HG02981 (cell line): Measurements from ENCODE around the gene PARD3.
"Not testable (repeated sequence)": the region's sequence is repeated elsewhere in the genome, so short reads cannot be mapped to it uniquely, and the experiment has no call there.

ENCODE experiments used
- ATAC-seq: cut with Tn5 transposase; IDR thresholded peaks from one replicate; pipeline ENCODE4 v1.9.1; 2021; ENCODE audit warnings: mild to moderate bottlenecking, moderate library complexity; ENCODE audit not compliant: unreplicated experiment

Gene PARD3

GRCh38 chr10:34437906-34438305, 377.2 kb downstream of the PARD3 start:
- ATAC-seq = no peak

- ATAC-seq = no peak
These were observed 380.9 kb downstream of the PARD3 start for GRCh38 chr10:34434119-34434594.

GRCh38 chr10:34433241-34434076, 381.6 kb downstream of the PARD3 start:
- no peak for ATAC-seq

- ATAC-seq = no peak
These were observed 382.5 kb downstream of the PARD3 start for GRCh38 chr10:34432589-34432988.

- ATAC-seq = no peak
These were observed 384.4 kb downstream of the PARD3 start for GRCh38 chr10:34430685-34431084.

GRCh38 chr10:34428501-34428900, 386.6 kb downstream of the PARD3 start:
- ATAC-seq = no peak

- no peak for ATAC-seq
These were observed 387.2 kb downstream of the PARD3 start for GRCh38 chr10:34427911-34428216.

- ATAC-seq = not testable (repeated sequence)
These were observed 387.8 kb downstream of the PARD3 start for GRCh38 chr10:34427158-34427910.

- not testable (repeated sequence) for ATAC-seq
These were observed 388.4 kb downstream of the PARD3 start for GRCh38 chr10:34426538-34427157.

GRCh38 chr10:34426041-34426440, 389.1 kb downstream of the PARD3 start:
- ATAC-seq = no peak

GRCh38 chr10:34423673-34424625, 391.1 kb downstream of the PARD3 start:
- ATAC-seq = no peak

- no peak for ATAC-seq
These were observed 394.3 kb downstream of the PARD3 start for GRCh38 chr10:34420795-34421194.

GRCh38 chr10:34420273-34420672, 394.8 kb downstream of the PARD3 start:
- ATAC-seq = no peak

GRCh38 chr10:34415039-34415438, 400.1 kb downstream of the PARD3 start:
- ATAC-seq = no peak

- ATAC-seq = no peak
These were observed 401.1 kb downstream of the PARD3 start for GRCh38 chr10:34413756-34414587.

GRCh38 chr10:34413214-34413613, 401.9 kb downstream of the PARD3 start:
- no peak for ATAC-seq

GRCh38 chr10:34408956-34409355, 406.1 kb downstream of the PARD3 start:
- ATAC-seq = no peak

GRCh38 chr10:34408381-34408780, 406.7 kb downstream of the PARD3 start:
- no peak for ATAC-seq

- ATAC-seq = no peak
These were observed 407.7 kb downstream of the PARD3 start for GRCh38 chr10:34407324-34407805.
